Measurements from ENCODE around the gene NXPH4. TPM values are rescaled to one million over a fixed set of nuclear protein-coding genes. Genes with fewer than 3 reads are reported as not detected.

NXPH4 gene
- total and polyA plus RNA-seq, 12 donors: 0.06 to 3.7 (median 0.46) TPM; not detected in 3

GRCh38 chr12:57179331-57180086 is 37.1 kb upstream of the NXPH4 start:
- intact Hi-C loops (cut with DNase I): loop anchor here (2.0 to 10.0 kb wide), 4 partner anchors 47 to 112 kb away; partner anchors contain the start of gene NEMP1 (in 1 of the 2)
- Histone ChIP-seq H3K4me1 (replicated peaks in 1 of 2) (no peaks in the 10 kb centered on the region), H3K4me3 (no peak overlapping the region), H3K27ac (no peak overlapping the region), H3K36me3 (replicated peaks in 1 of 2) (peaks cover 0 to 81% of the 10 kb centered on the region in 2 donors), H3K27me3 (no peaks in the 10 kb centered on the region), H3K9me3 (replicated peaks in 1 of 3) (no peaks in the 10 kb centered on the region)
- TF ChIP-seq CTCF (IDR thresholded peaks at IDR 0.05): no peak
- no peak for TF ChIP-seq POLR2A (IDR thresholded peaks at IDR 0.05)
- WGBS, 4 donors: 87 to 93% (median 91%) methylated on average over 18 to 27 of the region's 27 CpGs
- DNase-seq: no peak

- Histone ChIP-seq H3K4me3 (no peak overlapping the region), H3K27ac (no peak overlapping the region), H3K4me1 (replicated peaks in 1 of 2) (no peaks in the 10 kb centered on the region), H3K9me3 (replicated peaks in 1 of 3) (no peaks in the 10 kb centered on the region), H3K36me3 (replicated peaks in 1 of 2) (peaks cover 0 to 82% of the 10 kb centered on the region in 2 donors), H3K27me3 (no peaks in the 10 kb centered on the region)
- WGBS, 4 donors: 91 to 95% (median 93%) methylated on average over 11 to 20 of the region's 20 CpGs
- no peak for DNase-seq
- intact Hi-C loops (cut with DNase I): loop anchor here (5.0 to 10.0 kb wide), 2 partner anchors 106 to 113 kb away; partner anchors contain the start of gene NEMP1 (in 1 of the 2)
- TF ChIP-seq POLR2A (IDR thresholded peaks at IDR 0.05): no peak
- TF ChIP-seq CTCF (IDR thresholded peaks at IDR 0.05): no peak
Measured at GRCh38 chr12:57180321-57180989, 36.1 kb upstream of the NXPH4 start.

GRCh38 chr12:57181072-57181471 is 35.5 kb upstream of the NXPH4 start:
- no peaks in the 10 kb centered on the region for H3K4me1 ChIP-seq (replicated peaks in 1 of 2)
- TF ChIP-seq POLR2A (IDR thresholded peaks at IDR 0.05) (no peak), CTCF (IDR thresholded peaks at IDR 0.05) (no peak)
- H3K36me3 ChIP-seq (replicated peaks in 1 of 2): peaks cover 0 to 82% of the 10 kb centered on the region in 2 donors
- no peaks in the 10 kb centered on the region for H3K27me3 ChIP-seq
- no peak overlapping the region for H3K4me3 ChIP-seq
- 67 to 80% (median 71%) methylated on average over 6 to 9 of the region's 9 CpGs for WGBS, 4 donors
- no peak for DNase-seq
- intact Hi-C loops (cut with DNase I): loop anchor here (5.0 to 10.0 kb wide), 2 partner anchors 106 to 114 kb away; partner anchors contain the start of gene NEMP1 (in 1 of the 2)
- H3K27ac ChIP-seq: peak overlapping the region in 1 of 5 donors; percentile 26
- H3K9me3 ChIP-seq (replicated peaks in 1 of 3): no peaks in the 10 kb centered on the region

- WGBS, 4 donors: 69 to 85% (median 82%) methylated on average over 5 of the region's 5 CpGs
- intact Hi-C loops (cut with DNase I): loop anchor here (5.0 to 10.0 kb wide), 2 partner anchors 107 to 114 kb away; partner anchors contain the start of gene NEMP1 (in 1 of the 2)
- no peak overlapping the region for H3K4me3 ChIP-seq
Measured at GRCh38 chr12:57181561-57182155, 34.9 kb upstream of the NXPH4 start.

More at GRCh38 chr12:57181561-57182155, 34.9 kb upstream of the NXPH4 start:
- no peaks in the 10 kb centered on the region for H3K4me1 ChIP-seq (replicated peaks in 1 of 2)
- no peaks in the 10 kb centered on the region for H3K9me3 ChIP-seq (replicated peaks in 1 of 3)
- no peaks in the 10 kb centered on the region for H3K27me3 ChIP-seq
- no peak for TF ChIP-seq POLR2A (IDR thresholded peaks at IDR 0.05)
- TF ChIP-seq CTCF (IDR thresholded peaks at IDR 0.05): no peak
- peak overlapping the region in 1 of 5 donors; percentile 26 for H3K27ac ChIP-seq
- H3K36me3 ChIP-seq (replicated peaks in 1 of 2): peaks cover 0 to 82% of the 10 kb centered on the region in 2 donors
- DNase-seq: no peak

Data from adrenal gland (tissue), 12 donors.